HL-60 (cell line): ENCODE results near the gene SLCO2A1.

ENCODE experiments used
- DNase-seq, 2 experiments: peaks; one replicate each; pipeline ENCODE4 v3.0.0-alpha.2; 2010 to 2020; ENCODE audit warnings: low read depth in 1 of 2, low spot score in 1 of 2
- H3K27ac ChIP-seq: fragments of 250-450 bp; sonication (Bioruptor Pico); replicated peaks from 2 replicates; pipeline ENCODE4 v1.5.1; 2020; ENCODE audit warnings: mild to moderate bottlenecking, moderate library complexity
- H3K27me3 ChIP-seq: fragments of 250-450 bp; sonication (Bioruptor Pico); 2 replicates; pipeline ENCODE4 v1.5.1; 2021; ENCODE audit warnings: mild to moderate bottlenecking, moderate library complexity; ENCODE audit not compliant: insufficient read depth, poor library complexity, severe bottlenecking
- H3K4me3 ChIP-seq: replicated peaks from 2 replicates; pipeline ENCODE4 v1.5.1; 2011; ENCODE audit warnings: mild to moderate bottlenecking, control low read depth, low read length; ENCODE audit not compliant: insufficient read depth
- CTCF ChIP-seq: IDR thresholded peaks from one replicate; pipeline ENCODE4 v1.5.1; 2011; ENCODE audit warnings: low read length, control low read depth, inconsistent platforms; ENCODE audit not compliant: insufficient read depth
- GABPA ChIP-seq: IDR thresholded peaks from 2 replicates; pipeline ENCODE4 v1.6.1; 2012; ENCODE audit warnings: low read depth
- POLR2AphosphoS5 ChIP-seq: IDR thresholded peaks from 2 replicates; pipeline ENCODE4 v1.6.1; 2012; ENCODE audit warnings: low read depth
- REST ChIP-seq: IDR thresholded peaks from 2 replicates; pipeline ENCODE4 v1.6.1; 2012; ENCODE audit warnings: low read depth; ENCODE audit not compliant: insufficient replicate concordance
- SPI1 ChIP-seq: IDR thresholded peaks from 2 replicates; pipeline ENCODE4 v1.6.1; 2012; ENCODE audit warnings: low read depth, mild to moderate bottlenecking, borderline replicate concordance

Gene SLCO2A1

DNA sequence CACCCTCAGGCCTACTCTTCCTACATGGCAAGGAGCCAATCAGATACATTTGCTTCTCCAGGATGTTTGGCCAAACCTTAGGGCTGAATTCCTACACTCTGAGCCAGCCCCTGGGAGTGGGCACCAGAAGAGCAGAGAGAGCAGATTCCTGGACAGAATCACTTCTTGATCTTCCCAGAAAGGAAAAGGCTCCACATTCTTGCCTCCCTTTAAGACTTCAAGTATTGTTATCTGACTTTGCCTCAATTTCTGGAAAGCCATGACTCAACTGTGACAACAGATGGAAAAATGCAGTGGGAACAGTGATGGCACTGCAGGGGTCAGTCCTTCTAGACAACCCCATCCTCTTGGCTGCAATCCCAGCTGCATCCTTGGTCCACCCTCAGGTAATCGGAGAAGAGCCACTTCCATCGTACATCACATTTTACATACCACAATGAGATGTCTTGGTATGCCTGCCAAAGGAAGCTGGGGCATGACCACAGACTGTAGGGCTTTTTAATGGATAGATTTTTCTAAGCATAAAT, 21.0 kb downstream of the SLCO2A1 start:
- no peak overlapping the region for H3K4me3 ChIP-seq
- no peak for TF ChIP-seq REST
- no peak for TF ChIP-seq GABPA
- no peak for TF ChIP-seq CTCF
- TF ChIP-seq SPI1: no peak
- no peak for TF ChIP-seq POLR2AphosphoS5
- DNase-seq: no peak
- H3K27ac ChIP-seq: no peak overlapping the region
- H3K27me3 ChIP-seq: peaks cover 2% of the 10 kb centered on the region

DNA sequence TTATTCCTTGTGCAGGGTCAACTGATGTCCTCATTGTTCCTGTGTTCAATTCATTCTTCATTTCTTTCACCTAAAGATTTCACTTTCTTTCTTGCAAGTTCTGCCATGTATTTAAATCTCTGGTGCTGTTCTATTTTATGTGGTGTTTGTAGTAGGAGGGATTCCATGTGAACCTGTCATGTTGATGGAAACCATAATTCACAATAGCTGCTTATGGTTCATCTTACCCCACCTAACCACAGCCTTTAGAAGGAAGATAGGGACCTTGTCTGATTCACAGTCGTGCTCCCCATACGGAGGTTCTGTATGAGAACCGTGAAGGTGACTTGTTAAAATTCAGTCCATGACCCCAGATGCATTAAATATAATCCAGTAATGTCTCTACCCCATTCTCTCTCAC, 21.9 kb downstream of the SLCO2A1 start:
- Histone ChIP-seq H3K27me3 (peaks cover 2% of the 10 kb centered on the region), H3K27ac (no peak overlapping the region), H3K4me3 (no peak overlapping the region)
- no peak for DNase-seq
- TF ChIP-seq GABPA (no peak), CTCF (no peak), SPI1 (no peak), REST (no peak), POLR2AphosphoS5 (no peak)

DNA sequence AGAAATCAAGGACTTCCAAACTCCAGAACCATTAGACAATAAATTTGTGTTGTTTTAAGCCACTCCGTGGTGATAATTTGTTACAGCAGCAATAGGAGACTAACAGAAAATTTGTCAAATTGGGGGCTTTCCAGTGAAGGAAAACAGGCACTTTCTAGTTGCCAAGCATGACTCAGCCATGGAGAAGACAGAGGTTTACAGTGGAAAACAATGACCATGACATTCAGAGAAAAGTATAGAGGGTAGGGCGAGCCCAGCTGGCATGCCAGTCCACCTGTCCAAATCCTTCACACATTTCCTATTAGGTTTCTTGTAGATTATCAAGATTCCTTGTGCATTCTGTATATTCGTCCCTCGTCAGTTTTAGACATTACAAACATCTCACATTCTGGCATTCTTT, 24.9 kb downstream of the SLCO2A1 start:
- H3K27me3 ChIP-seq: peaks cover 2% of the 10 kb centered on the region
- TF ChIP-seq CTCF: no peak
- TF ChIP-seq GABPA: no peak
- TF ChIP-seq SPI1: no peak
- TF ChIP-seq POLR2AphosphoS5: no peak
- TF ChIP-seq REST: no peak
- H3K4me3 ChIP-seq: no peak overlapping the region
- DNase-seq: no peak
- no peak overlapping the region for H3K27ac ChIP-seq
